K562 (cell line): ENCODE results near the gene FBXW11. TPM values are rescaled to one million over a fixed set of nuclear protein-coding genes. Genes with fewer than 3 reads are reported as not detected.

Experiments
- ATAC-seq: fragments of 200-7000 bp; cut with Tn5 transposase; 3 replicates; pipeline ENCODE4 v1.9.1; 2020; ENCODE audit warnings: moderate library complexity
- BruUV-seq: library from RNA; stranded (reverse); fragments of 400-500 nt; replicated peaks from 2 replicates; lab custom pipeline; 2021; lab: Mats Ljungman, UMichigan
- CTCF ChIA-PET: fragments of 300-600 bp; formaldehyde crosslinking; extraction: SDS; loops from one replicate; lab custom pipeline; 2021; ENCODE audit warnings: low intra/inter-chr PET ratio; lab: Yijun Ruan, JAX
- POLR2A ChIA-PET: fragments of 300-600, 350-650 bp; sonication (Branson Sonifier 250); formaldehyde crosslinking; extraction: SDS; loops from one replicate; lab custom pipeline; 2021; ENCODE audit warnings: antibody characterized with exemption, inconsistent platforms; lab: Yijun Ruan, JAX
- DNase-seq, 4 experiments: peaks; one replicate each; pipeline versions ENCODE4 v3.0.0 to v3.0.0-alpha.2; 2011 to 2018; ENCODE audit warnings: low spot score in 3 of 4, mixed read lengths in 3 of 4; ENCODE audit errors: extremely low read depth in 1 of 4
- FAIRE-seq: peaks from 2 replicates; lab custom pipeline; 2011; peaks lifted over from hg19 to GRCh38; lab: Jason Lieb, UNC
- H2AFZ ChIP-seq: 2 replicates; pipeline ENCODE4 v1.6.0; 2011; ENCODE audit warnings: low read depth, low read length, control low read depth, inconsistent platforms
- H3K27ac ChIP-seq: fragments of 200-600 bp; 3 replicates; pipeline ENCODE4 v1.8.0; 2011; ENCODE audit warnings: low read depth, mild to moderate bottlenecking, control low read depth, inconsistent platforms, low read length, moderate library complexity, mixed read lengths; ENCODE audit errors: extremely low read depth
- H3K27me3 ChIP-seq, 2 experiments: fragments of 300-600 bp in 1 of 2; 2 replicates in 1 of 2; 3 replicates in 1 of 2; pipeline versions ENCODE4 v1.6.0 to v1.8.0; 2011; ENCODE audit warnings: inconsistent platforms in 2 of 2, low read length in 2 of 2, mild to moderate bottlenecking in 1 of 2, mixed read lengths in 1 of 2, moderate library complexity in 1 of 2; ENCODE audit not compliant: control insufficient read depth in 2 of 2, insufficient read depth in 2 of 2
- H3K36me3 ChIP-seq: fragments of 300-600 bp; 3 replicates; pipeline ENCODE4 v1.8.0; 2011; ENCODE audit warnings: mild to moderate bottlenecking, low read length, inconsistent platforms; ENCODE audit not compliant: control insufficient read depth, insufficient read depth
- H3K4me1 ChIP-seq, 2 experiments: fragments of 200-600 bp in 1 of 2; replicated peaks in 1 of 2; 2 replicates in 1 of 2; 3 replicates in 1 of 2; pipeline versions ENCODE4 v1.5.1 to v1.8.0; 2011; ENCODE audit warnings: inconsistent platforms in 2 of 2, low read length in 2 of 2, mild to moderate bottlenecking in 1 of 2, mixed read lengths in 1 of 2, moderate library complexity in 1 of 2; ENCODE audit not compliant: control insufficient read depth in 2 of 2, insufficient read depth in 2 of 2
- H3K4me2 ChIP-seq: 2 replicates; pipeline ENCODE4 v1.6.1; 2011; ENCODE audit warnings: low read length, control low read depth, inconsistent platforms, mixed read lengths; ENCODE audit not compliant: insufficient read depth
- H3K4me3 ChIP-seq: fragments of 200-600 bp; sonication (generic), shearing (Covaris generic); 2 replicates; pipeline ENCODE4 v1.5.1; 2016; ENCODE audit warnings: control low read depth, inconsistent platforms
- H3K79me2 ChIP-seq: fragments of 200-600 bp; 3 replicates; pipeline ENCODE4 v1.8.0; 2011; ENCODE audit warnings: low read length, inconsistent platforms; ENCODE audit not compliant: control insufficient read depth, insufficient read depth
- H3K9ac ChIP-seq, 2 experiments: 2 replicates each; pipeline versions ENCODE4 v1.6.0 to v1.6.1; 2011; ENCODE audit warnings: low read depth in 2 of 2, low read length in 2 of 2, control low read depth in 1 of 2, inconsistent platforms in 1 of 2, mild to moderate bottlenecking in 1 of 2, mixed read lengths in 1 of 2; ENCODE audit not compliant: insufficient read depth in 1 of 2
- H3K9me1 ChIP-seq: one replicate; pipeline ENCODE4 v1.6.0; 2011; ENCODE audit warnings: inconsistent platforms, mild to moderate bottlenecking, low read length, moderate library complexity; ENCODE audit not compliant: control insufficient read depth, insufficient read depth
- H3K9me3 ChIP-seq: replicated peaks from 2 replicates; pipeline ENCODE4 v1.5.1; 2011; ENCODE audit warnings: low read depth, low read length, inconsistent platforms; ENCODE audit not compliant: control insufficient read depth, insufficient read depth
- H4K20me1 ChIP-seq: replicated peaks from 2 replicates; pipeline ENCODE4 v1.6.1; 2011; ENCODE audit warnings: low read length, inconsistent platforms, mixed read lengths; ENCODE audit not compliant: control insufficient read depth, insufficient read depth
- ADNP ChIP-seq: fragments of 200-800 bp; sonication (Bioruptor generic); IDR thresholded peaks from 2 replicates; pipeline ENCODE4 v1.6.1; 2016; ENCODE audit warnings: missing genetic modification characterization, missing compliant biosample characterization
- AFF1 ChIP-seq, 2 experiments: fragments of 450-650 bp; IDR thresholded peaks; 2 replicates each; pipeline ENCODE4 v1.6.1; 2018; ENCODE audit warnings: mild to moderate bottlenecking in 2 of 2, low read depth in 1 of 2; ENCODE audit not compliant: partially characterized antibody in 2 of 2
- ASH1L ChIP-seq: fragments of 450-650 bp; IDR thresholded peaks from 2 replicates; pipeline ENCODE4 v1.6.1; 2018; ENCODE audit warnings: borderline replicate concordance, mild to moderate bottlenecking, low read depth; ENCODE audit not compliant: partially characterized antibody
- CBFB ChIP-seq: sonication (generic); formaldehyde crosslinking; IDR thresholded peaks from 2 replicates; pipeline ENCODE4 v1.4.0; 2020; ENCODE audit warnings: mild to moderate bottlenecking, missing genetic modification reagents
- CCAR2 ChIP-seq: fragments of 200-400 bp; formaldehyde crosslinking; IDR thresholded peaks from 2 replicates; pipeline ENCODE4 v1.6.1; 2017; ENCODE audit warnings: mild to moderate bottlenecking, low read depth, low read length
- ERF ChIP-seq: fragments of 450-650 bp; formaldehyde crosslinking; IDR thresholded peaks from 2 replicates; pipeline ENCODE4 v1.4.0; 2020; ENCODE audit warnings: mild to moderate bottlenecking, mixed read lengths
- FOXK1 ChIP-seq: sonication (generic); formaldehyde crosslinking; IDR thresholded peaks from 2 replicates; pipeline ENCODE4 v1.8.0; 2022; ENCODE audit warnings: missing genetic modification reagents, mild to moderate bottlenecking, borderline replicate concordance
- GTF2A2 ChIP-seq: IDR thresholded peaks from 2 replicates; pipeline ENCODE4 v1.6.1; 2016; ENCODE audit warnings: mild to moderate bottlenecking, missing genetic modification characterization, missing compliant biosample characterization
- ILF3 ChIP-seq: fragments of 450-650 bp; IDR thresholded peaks from 2 replicates; pipeline ENCODE4 v1.6.1; 2018; ENCODE audit warnings: antibody characterized with exemption, mild to moderate bottlenecking, moderate library complexity, borderline replicate concordance
- KLF6 ChIP-seq: fragments of 250-450 bp; sonication (Bioruptor Pico); IDR thresholded peaks from 2 replicates; pipeline ENCODE4 v1.4.0; 2020; ENCODE audit warnings: mild to moderate bottlenecking, moderate library complexity, borderline replicate concordance
- STAT5A ChIP-seq: IDR thresholded peaks from 2 replicates; pipeline ENCODE4 v1.6.1; 2012; ENCODE audit warnings: low read length, inconsistent platforms, borderline replicate concordance
- TBP ChIP-seq: optimal IDR thresholded peaks from 2 replicates; pipeline ENCODE3; 2011; ENCODE audit warnings: low read depth, low read length, improper control_type of control experiment
- YBX1 ChIP-seq: fragments of 450-650 bp; IDR thresholded peaks from 2 replicates; pipeline ENCODE4 v1.7.1; 2016; ENCODE audit warnings: mild to moderate bottlenecking
- ZBTB2 ChIP-seq: fragments of 450-650 bp; IDR thresholded peaks from 2 replicates; pipeline ENCODE4 v1.6.1; 2016; ENCODE audit warnings: antibody characterized with exemption
- ZNF311 ChIP-seq: fragments of 250-450 bp; sonication (Bioruptor Pico); IDR thresholded peaks from 2 replicates; pipeline ENCODE4 v1.4.0; 2020; ENCODE audit warnings: mild to moderate bottlenecking, moderate library complexity
- WGBS: fragments of 100-300 bp; shearing (Covaris generic); methylation state at CpG from one replicate; pipeline ENCODE4 v1.1.6; 2016; ENCODE audit warnings: low coverage, mixed read lengths; ENCODE audit not compliant: insufficient coverage; ENCODE audit errors: missing lambda C conversion rate; 5-methylcytosine and 5-hydroxymethylcytosine counted together
- in situ Hi-C: fragments of 300-500 bp; cut with MboI; formaldehyde crosslinking; loops from 4 replicates; pipeline ENCODE4 v1.15.0; 2018; ENCODE audit warnings: inconsistent platforms, mixed read lengths
- intact Hi-C: fragments of 100-400 bp; cut with micrococcal nuclease; formaldehyde crosslinking; loops from 2 replicates; pipeline ENCODE4 v1.14.2; 2022
- polyA plus RNA-seq, 8 experiments: library from polyadenylated mRNA; depleted of rRNA in 4 of 8; stranded (reverse) in 5 of 8; unstranded in 3 of 8; fragments of >200 nt; fragmentation: Nextera tagmentation in 2 of 8; fragmentation: Illumina TruSeq in 1 of 8; extraction: Ambion mirVana in 2 of 8; extraction: Trizol in 1 of 8; gene quantifications; 2 replicates each; pipeline versions ENCODE4 v1.2.1 to v1.2.3, GENCODE V29; 2011 to 2014; ENCODE audit warnings: inconsistent platforms in 1 of 8, missing spikeins in 1 of 8
- total RNA-seq, 7 experiments: library from RNA; depleted of rRNA in 6 of 7; stranded (reverse); fragments of >200 nt in 6 of 7; fragmentation: Illumina TruSeq in 2 of 7; extraction: Trizol in 2 of 7; gene quantifications; 2 replicates each; pipeline versions ENCODE4 v1.2.1 to v1.2.3, GENCODE V29; 2011 to 2021; ENCODE audit warnings: low replicate concordance in 1 of 7

Gene FBXW11
- total and polyA plus RNA-seq, 9 of the 15 experiments (the other 6 are each of a cell fraction or from before 2014, with no cell fraction given), result 3.0 to 28.6 (median 23.6) TPM

GRCh38 chr5:171867786-171868185, 138.7 kb downstream of the FBXW11 start (continued):
- TF ChIP-seq ZBTB2, result no peak
- no peak for TF ChIP-seq AFF1 (IDR thresholded peaks at IDR 0.05; ENCODE audit: low read depth in 1 of 2, partially characterized antibody in 2 of 2)
- no peak for TF ChIP-seq STAT5A
- TF ChIP-seq ADNP (tag), result no peak
- no peak for TF ChIP-seq ERF
- TF ChIP-seq, all 486 proteins: peak for 0

- Histone ChIP-seq H3K79me2 (no peaks in the 10 kb centered on the region), H3K4me2 (no peak overlapping the region), H3K9me3 (no peaks in the 10 kb centered on the region), H3K27ac (no peak overlapping the region), H3K36me3 (peaks cover 37% of the 10 kb centered on the region)
- no peak for DNase-seq
- FAIRE-seq, result no peak
- BruUV-seq, result no TSS peak
- no peak for ATAC-seq
- intact Hi-C loops (no loop called here), in situ Hi-C loops (no loop called here)
- TF ChIP-seq ZNF311 (CRISPR knock-in tag) (no peak), GTF2A2 (tag) (no peak), CCAR2 (no peak), TBP (no peak), ILF3 (no peak), KLF6 (CRISPR knock-in tag) (no peak), CBFB (CRISPR knock-in tag) (no peak), YBX1 (no peak), FOXK1 (no peak), STAT5A (no peak), ASH1L (no peak)
- TF ChIP-seq, all 486 proteins: peak for 0
- Histone ChIP-seq H3K4me1 (no peaks in the 10 kb centered on the region), H2AFZ (no peak overlapping the region), H3K27me3 (no peaks in the 10 kb centered on the region), H4K20me1 (no peaks in the 10 kb centered on the region), H3K9me1 (no peaks in the 10 kb centered on the region), H3K4me3 (no peak overlapping the region), H3K9ac (no peak overlapping the region)
- ChIA-PET POLR2A (no interaction called here), CTCF (no interaction called here)
- 79% methylated on average over 6 of the region's 6 CpGs for WGBS
Observed at GRCh38 chr5:171865471-171865870, 141.0 kb downstream of the FBXW11 start.
